Tibial nerve (tissue), 4 donors: ENCODE results near the gene USP2.

Source experiments
- EP300 ChIP-seq, 2 donors: sonication (generic); formaldehyde crosslinking; IDR thresholded peaks; one replicate each; pipeline ENCODE4 v1.6.1; 2017; ENCODE audit warnings: antibody characterized with exemption in 2 of 2, mild to moderate bottlenecking in 1 of 2
- TF ChIP-seq, protein P1 (sequence below), 5 experiments: fragments of 200-600 bp in 3 of 5; fragments of 450-650 bp in 2 of 5; sonication (generic) in 3 of 5; IDR thresholded peaks; one replicate each; pipeline ENCODE4 v1.5.1; 2016 to 2019; ENCODE audit warnings: antibody characterized with exemption in 5 of 5, mild to moderate bottlenecking in 3 of 5, moderate library complexity in 2 of 5

DNA sequence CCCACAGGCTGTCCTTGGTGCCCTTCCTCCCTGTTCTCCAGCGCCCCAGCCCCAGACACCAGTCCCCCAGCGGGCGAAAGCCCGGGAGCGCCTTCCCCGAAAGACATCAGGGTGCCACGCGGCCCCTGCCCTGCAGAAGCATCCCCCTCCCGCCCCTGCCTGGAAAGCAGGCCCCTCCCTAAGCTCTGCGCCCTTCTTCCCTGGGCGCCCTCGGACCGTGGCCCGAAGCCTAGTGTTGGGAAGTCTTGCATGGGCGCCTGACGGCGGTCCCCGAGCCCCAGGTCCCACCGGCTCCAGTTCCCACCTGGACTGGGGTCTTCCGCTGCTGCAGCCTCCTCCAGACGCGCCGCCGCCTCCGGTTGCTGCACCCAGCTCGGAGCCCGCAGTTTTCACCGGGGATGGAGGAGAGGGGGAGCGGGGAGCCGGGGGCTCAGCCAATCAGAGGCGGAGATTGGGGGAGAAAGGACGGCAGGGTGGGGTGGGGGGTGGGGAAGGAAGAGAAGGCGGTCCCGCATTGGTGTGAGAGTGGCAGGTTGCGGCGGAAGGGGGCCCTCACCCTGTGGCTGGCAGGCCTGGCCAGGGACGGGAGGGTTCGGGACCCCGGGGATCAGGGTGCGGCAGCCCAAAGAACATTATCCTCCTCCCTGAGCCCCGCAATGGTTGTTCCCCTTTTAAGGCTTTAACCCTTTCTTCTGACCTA, 41.5 kb upstream of the USP2 start, which contains the start of gene THY1:
- TF ChIP-seq, protein P1, sequence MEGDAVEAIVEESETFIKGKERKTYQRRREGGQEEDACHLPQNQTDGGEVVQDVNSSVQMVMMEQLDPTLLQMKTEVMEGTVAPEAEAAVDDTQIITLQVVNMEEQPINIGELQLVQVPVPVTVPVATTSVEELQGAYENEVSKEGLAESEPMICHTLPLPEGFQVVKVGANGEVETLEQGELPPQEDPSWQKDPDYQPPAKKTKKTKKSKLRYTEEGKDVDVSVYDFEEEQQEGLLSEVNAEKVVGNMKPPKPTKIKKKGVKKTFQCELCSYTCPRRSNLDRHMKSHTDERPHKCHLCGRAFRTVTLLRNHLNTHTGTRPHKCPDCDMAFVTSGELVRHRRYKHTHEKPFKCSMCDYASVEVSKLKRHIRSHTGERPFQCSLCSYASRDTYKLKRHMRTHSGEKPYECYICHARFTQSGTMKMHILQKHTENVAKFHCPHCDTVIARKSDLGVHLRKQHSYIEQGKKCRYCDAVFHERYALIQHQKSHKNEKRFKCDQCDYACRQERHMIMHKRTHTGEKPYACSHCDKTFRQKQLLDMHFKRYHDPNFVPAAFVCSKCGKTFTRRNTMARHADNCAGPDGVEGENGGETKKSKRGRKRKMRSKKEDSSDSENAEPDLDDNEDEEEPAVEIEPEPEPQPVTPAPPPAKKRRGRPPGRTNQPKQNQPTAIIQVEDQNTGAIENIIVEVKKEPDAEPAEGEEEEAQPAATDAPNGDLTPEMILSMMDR (IDR thresholded peaks at IDR 0.05): no peak
- no peak for TF ChIP-seq EP300 (IDR thresholded peaks at IDR 0.05)
